HPDE6-E6E7 (cell line): ENCODE data around the gene FHIT.
A peak's percentile ranks its signal among the peaks of the same experiment; 100 is the strongest.
"Not testable (repeated sequence)": the region's sequence is repeated elsewhere in the genome, so short reads cannot be mapped to it uniquely, and the experiment has no call there.

ENCODE experiments used
- DNase-seq: peaks from one replicate; pipeline ENCODE4 v3.0.0; 2011; ENCODE audit warnings: missing footprints; ENCODE audit errors: extremely low spot score

Gene FHIT

DNA sequence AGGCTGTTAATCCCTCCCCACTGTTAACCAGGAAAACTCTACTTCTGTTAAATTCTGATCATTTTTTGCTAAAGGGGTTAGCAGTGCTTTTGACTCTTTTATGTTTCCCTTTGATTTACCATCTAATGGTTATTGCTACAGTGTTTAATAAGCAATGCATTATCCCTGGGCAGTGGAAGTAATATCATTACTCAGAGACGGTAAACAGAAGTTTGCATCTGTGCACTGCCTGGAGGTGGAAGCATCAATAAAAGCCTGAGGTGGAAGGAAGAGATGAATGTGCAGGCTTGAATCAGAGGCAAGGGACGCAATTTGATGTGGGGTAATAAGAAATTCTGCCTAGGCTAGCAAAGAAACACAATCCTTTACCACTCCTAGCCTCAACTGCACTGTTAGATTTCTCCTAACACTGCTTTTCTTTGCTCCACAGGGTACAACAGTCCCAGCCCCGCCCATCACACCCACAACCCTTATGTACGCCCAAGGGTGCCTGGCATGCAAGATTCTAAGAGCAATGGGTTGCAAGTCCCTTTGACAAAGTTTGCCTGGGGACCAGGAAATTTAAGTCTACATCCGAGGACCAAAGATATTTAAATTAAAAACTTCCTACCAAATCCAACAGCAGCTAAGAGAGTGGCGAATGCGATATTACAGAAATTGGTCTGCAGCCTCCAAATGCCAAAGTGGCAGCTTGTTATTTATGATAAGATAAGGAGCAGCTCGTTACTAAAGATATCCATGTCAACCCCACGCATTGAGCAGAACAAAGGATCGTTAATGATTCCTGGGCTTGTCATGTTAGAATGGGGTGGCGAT, 261.4 kb downstream of the FHIT start:
- no peak for DNase-seq

GRCh38 chr3:60987191-60987590, 264.1 kb downstream of the FHIT start:
- not testable (repeated sequence) for DNase-seq

GRCh38 chr3:60986552-60986951, 264.7 kb downstream of the FHIT start:
- no peak for DNase-seq

GRCh38 chr3:60983906-60984305, 267.3 kb downstream of the FHIT start:
- no peak for DNase-seq

DNA sequence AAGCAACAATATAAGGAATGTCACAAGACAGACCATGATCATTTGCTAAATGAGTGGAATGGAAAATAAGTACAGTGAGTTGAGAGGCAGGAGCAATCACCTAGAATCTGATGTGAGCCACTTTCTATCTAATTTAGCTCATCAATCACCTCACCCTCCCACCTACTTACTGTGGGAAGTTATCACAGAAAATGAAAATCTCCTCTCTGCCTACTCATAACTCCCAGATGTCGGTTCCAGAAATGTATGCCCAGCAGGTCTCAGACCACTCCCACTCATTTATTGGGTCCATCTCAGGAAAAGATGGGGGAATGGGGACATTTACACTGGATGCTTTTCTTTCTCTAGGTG, 270.9 kb downstream of the FHIT start:
- no peak for DNase-seq

DNA sequence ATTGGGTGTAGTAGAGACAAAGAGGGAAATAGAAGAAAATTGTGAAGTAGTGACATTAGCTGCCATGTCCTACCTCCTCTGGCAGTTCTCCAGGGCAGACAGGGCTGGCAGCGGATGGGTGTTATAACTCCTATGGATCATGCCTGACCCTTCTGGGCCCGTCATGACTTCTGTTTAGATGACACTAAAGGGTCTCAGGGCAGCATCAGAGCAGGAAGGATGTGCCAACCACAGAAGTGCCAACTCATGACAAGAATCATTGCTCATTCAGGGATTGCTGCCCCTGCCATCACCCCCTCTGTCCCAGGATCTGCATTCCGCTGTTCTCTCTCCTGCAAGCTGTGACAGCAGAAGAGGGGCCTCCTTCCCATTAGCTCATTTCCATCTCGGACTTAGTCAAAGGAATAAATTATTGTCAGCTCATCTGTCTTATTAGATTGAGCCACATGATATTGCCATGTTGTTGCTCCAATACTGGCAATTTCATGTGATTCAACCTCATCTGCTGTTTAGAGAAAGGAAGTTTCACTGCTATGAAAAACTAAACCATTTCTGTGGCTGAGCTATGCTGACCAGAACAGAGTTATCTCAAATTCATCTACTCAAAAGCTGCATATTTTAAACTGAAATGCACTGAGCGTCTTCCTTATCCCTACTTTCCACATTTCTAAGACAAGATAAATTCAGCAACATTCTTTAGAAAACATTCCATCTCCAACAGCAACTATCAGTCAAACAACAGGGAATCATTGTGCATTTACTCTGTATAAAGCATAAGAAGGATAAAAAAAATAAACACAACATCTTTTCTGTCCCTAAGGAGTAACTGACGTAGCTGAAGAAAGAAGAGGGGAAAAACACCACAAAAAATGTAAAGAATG, 271.6 kb downstream of the FHIT start:
- DNase-seq, result no peak

DNA sequence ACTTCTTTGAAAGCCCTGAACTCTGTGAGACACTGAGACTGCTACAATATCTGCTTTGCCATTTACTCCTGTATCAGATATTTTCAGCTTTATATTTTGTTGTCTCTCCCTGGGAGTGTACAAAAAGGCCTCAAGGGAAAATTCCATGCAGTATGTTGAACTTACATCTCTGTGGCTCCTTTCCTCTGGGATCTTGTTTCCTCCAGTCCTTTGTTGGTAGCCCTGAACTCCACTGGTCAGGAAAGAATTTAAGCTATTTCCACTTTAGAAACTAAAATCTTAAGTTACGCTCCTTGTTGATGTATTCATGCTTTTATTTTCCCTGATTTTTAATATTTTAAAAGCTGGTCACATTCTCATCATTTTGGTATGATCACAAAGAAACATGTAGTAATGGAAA, 277.9 kb downstream of the FHIT start:
- no peak for DNase-seq

GRCh38 chr3:60972599-60972998, 278.7 kb downstream of the FHIT start:
- no peak for DNase-seq

- no peak for DNase-seq
Observed at GRCh38 chr3:60970850-60971249, 280.4 kb downstream of the FHIT start.

- no peak for DNase-seq
Observed at GRCh38 chr3:60967141-60967540, 284.1 kb downstream of the FHIT start.

GRCh38 chr3:60957541-60957940, 293.7 kb downstream of the FHIT start:
- no peak for DNase-seq

- DNase-seq, result no peak
Observed at GRCh38 chr3:60956729-60957128, 294.5 kb downstream of the FHIT start.

DNA sequence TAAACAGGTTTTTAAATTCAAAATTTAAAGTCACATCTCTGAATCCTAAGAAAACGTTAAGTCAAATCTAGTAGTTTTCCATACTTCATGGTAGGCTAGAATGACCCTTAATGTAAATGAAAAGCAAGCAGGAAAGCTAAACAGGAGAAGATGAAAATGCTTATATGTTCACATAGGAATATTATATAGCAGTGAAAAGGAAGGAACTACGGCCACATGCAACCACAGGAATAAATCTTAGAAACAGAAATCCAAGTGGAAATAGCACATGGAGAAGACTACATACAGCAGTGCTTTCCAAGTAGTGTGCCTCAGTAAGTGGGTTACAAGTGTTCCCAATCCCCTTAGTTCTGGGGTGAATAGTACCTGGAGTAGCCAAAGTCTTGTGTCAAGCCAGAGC, 296.2 kb downstream of the FHIT start:
- DNase-seq, result no peak

GRCh38 chr3:60954048-60954447, 297.2 kb downstream of the FHIT start:
- DNase-seq, result no peak

DNA sequence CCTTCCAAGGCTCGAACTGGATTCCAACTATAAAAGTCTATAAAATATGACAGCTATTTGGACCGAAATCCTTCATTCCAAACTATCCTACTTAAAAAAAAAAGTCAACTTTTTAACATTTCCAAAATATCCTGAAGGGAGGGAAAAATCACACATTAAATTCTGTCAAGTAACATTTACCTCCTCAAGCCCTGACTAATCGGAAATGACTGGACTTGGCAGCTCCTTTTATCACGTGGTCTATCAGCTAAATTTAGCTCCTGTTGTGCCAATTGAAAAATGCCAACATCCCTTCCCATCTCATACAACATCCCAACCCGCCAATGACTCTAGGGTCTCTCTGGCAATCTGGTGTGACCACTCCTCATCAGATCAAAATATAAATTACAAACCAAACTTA, 297.9 kb downstream of the FHIT start:
- no peak for DNase-seq

DNA sequence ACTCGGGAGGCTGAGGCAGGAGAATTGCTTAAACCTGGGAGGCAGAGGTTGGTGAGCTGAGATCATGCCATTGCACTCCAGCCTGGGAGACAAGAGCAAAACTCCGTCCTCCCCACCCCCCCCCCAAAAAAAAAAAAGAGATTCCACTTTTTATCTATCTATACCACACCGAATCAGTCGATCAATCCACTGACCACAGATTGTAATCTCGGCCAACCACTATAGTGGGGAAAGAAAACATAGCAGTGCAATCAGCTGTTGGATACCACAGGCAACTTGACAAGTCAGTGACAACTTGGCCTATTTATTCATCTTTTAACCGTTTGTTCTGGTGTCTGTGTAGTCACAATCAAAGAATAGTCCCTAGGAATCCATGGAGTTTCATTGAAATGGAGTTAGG, 299.2 kb downstream of the FHIT start:
- no peak for DNase-seq

DNA sequence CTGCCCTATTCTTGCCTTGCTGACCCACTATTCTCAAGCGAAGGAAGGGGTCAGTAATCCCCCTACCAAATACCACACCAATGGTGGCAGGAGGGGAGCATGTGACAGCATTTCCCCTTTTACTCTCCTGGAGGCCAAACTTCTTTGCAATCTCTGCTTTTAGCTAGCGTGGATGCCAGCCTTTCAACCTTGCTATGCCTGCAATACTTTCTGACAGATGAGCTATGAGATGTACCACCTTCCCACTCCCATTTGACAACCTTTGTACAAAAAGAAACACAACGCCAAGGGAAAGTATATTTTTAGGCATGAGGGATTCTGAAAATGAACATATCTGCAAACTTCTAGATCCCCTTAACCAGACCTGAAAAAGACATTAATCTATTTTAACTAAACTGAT, 302.1 kb downstream of the FHIT start:
- no peak for DNase-seq

DNA sequence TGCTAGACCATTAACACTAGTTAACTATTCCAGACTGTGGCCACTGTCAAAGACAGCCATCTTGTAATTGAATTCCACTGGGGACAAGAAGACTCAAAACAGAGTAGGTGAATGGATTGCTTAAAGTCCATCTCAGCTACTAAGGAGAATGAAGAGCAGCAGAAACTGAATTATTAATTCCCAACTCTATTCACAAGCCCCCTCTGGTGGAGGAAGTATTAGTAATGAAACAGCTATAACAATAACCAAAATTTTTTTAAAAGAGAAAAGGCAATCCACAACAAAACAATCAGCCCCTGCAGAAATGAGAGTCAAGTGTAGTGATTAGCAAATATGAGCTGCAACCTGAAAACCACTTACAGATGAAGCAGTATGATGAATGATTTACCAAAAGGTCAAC, 302.8 kb downstream of the FHIT start:
- DNase-seq, result no peak

GRCh38 chr3:60935709-60936108, 315.5 kb downstream of the FHIT start:
- peak; percentile 28 for DNase-seq

DNA sequence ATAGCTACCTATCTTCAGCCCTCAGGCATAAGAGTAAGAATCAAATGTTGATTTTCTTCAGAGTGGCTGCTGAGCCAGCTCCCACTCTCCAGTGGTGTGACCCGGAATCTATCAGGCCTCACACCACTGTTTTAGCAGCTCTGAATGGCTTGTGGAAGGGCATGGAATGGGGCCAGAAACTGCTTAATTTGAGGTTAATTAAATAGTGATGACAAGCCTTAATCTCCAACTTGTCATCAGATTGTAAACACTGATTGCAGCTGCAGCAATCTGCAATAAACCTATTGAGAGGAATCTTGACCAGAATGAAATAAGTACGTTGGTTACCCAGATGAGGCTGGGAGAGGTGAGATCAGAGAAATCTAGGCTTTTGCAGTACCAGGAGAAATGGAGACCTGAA, 317.4 kb downstream of the FHIT start:
- no peak for DNase-seq

DNA sequence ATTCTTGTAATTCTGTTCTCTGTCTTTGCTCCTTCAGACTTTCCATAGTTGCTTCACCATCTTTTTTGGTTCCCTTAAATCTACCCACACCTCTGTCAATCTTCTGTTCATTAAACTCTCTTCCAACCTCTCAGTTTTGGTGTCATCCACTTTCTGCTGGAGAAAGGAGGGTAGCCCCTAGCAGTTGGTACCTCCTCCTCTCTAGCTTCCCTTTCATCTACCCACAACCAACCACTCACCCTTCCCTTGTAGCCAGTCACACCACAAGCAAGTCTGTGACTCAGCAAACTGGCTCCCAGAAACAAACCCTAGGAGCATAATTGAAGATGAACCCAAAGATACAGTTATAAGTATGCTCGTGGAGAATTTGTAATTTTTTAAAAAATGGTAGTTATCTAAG, 318.6 kb downstream of the FHIT start:
- no peak for DNase-seq

GRCh38 chr3:60932170-60932569, 319.1 kb downstream of the FHIT start:
- no peak for DNase-seq

- DNase-seq, result no peak
Observed at GRCh38 chr3:60931452-60931851, 319.8 kb downstream of the FHIT start.
